Bone marrow (tissue), 2 donors: ENCODE measurements around the gene CTAGE8.
"Not testable (repeated sequence)": the region's sequence is repeated elsewhere in the genome, so short reads cannot be mapped to it uniquely, and the experiment has no call there.

Experiments
- DNase-seq, 2 donors: peaks; one replicate each; lab custom pipeline; 2025; lab: John Stamatoyannopoulos, UW

Gene CTAGE8

GRCh38 chr7:144255471-144255897, 13.6 kb downstream of the CTAGE8 start:
- no peak for DNase-seq

- not testable (repeated sequence) for DNase-seq
Measured at GRCh38 chr7:144252307-144252706, 16.8 kb downstream of the CTAGE8 start.

GRCh38 chr7:144247674-144248330, 21.3 kb downstream of the CTAGE8 start:
- not testable (repeated sequence) for DNase-seq

GRCh38 chr7:144246967-144247366, 22.1 kb downstream of the CTAGE8 start:
- DNase-seq: not testable (repeated sequence)

GRCh38 chr7:144245372-144245771, 23.7 kb downstream of the CTAGE8 start:
- DNase-seq: not testable (repeated sequence)

GRCh38 chr7:144239365-144239764, 29.7 kb downstream of the CTAGE8 start, which contains the start of gene OR2A42:
OR2A42 (minus strand) TSS chr7:144239605; CDS start chr7:144232843, 6,762 bp downstream.
- not testable (repeated sequence) for DNase-seq

- DNase-seq: not testable (repeated sequence)
Measured at GRCh38 chr7:144238530-144239082, 30.5 kb downstream of the CTAGE8 start.

- DNase-seq: not testable (repeated sequence)
Measured at GRCh38 chr7:144233039-144233438, 36.0 kb downstream of the CTAGE8 start.

GRCh38 chr7:144231027-144231426, 38.1 kb downstream of the CTAGE8 start:
- DNase-seq: not testable (repeated sequence)

- DNase-seq: not testable (repeated sequence)
Measured at GRCh38 chr7:144228810-144229209, 40.3 kb downstream of the CTAGE8 start.

- not testable (repeated sequence) for DNase-seq
Measured at GRCh38 chr7:144226866-144227265, 42.2 kb downstream of the CTAGE8 start.

GRCh38 chr7:144223675-144224074, 45.4 kb downstream of the CTAGE8 start:
- not testable (repeated sequence) for DNase-seq

- DNase-seq: not testable (repeated sequence)
Measured at GRCh38 chr7:144220531-144220930, 48.6 kb downstream of the CTAGE8 start.

GRCh38 chr7:144219149-144219548, 49.9 kb downstream of the CTAGE8 start:
- DNase-seq: not testable (repeated sequence)

- not testable (repeated sequence) for DNase-seq
Measured at GRCh38 chr7:144218581-144218980, 50.5 kb downstream of the CTAGE8 start.

GRCh38 chr7:144217200-144217599, 51.9 kb downstream of the CTAGE8 start:
- DNase-seq: not testable (repeated sequence)
